ENCODE measurements around the gene PRKCA.

Gene PRKCA

GRCh38 chr17:66789961-66790437 is 487.6 kb downstream of the PRKCA start:
- Histone ChIP-seq H3K27ac (ENCODE audit: low read length) (no peak overlapping the region), H3K4me3 (ENCODE audit: low read length in 2 of 2) (no peak overlapping the region), H3K27me3 (ENCODE audit: control insufficient read depth in 1 of 2, insufficient read depth in 2 of 2, low read length in 2 of 2) (no peaks in the 10 kb centered on the region), H3K9me3 (ENCODE audit: control insufficient read depth in 2 of 2, low read length in 2 of 2) (no peaks in the 10 kb centered on the region), H3K36me3 (ENCODE audit: control insufficient read depth in 2 of 2, insufficient read depth in 2 of 2, low read length in 2 of 2) (peaks cover 29 to 35% of the 10 kb centered on the region in 2 donors), H3K9ac (ENCODE audit: low read length in 2 of 2) (no peak overlapping the region), H3K4me1 (ENCODE audit: control insufficient read depth, insufficient read depth, low read length) (no peaks in the 10 kb centered on the region)

GRCh38 chr17:66790501-66791061 is 488.2 kb downstream of the PRKCA start:
- H3K36me3 ChIP-seq (ENCODE audit: control insufficient read depth in 2 of 2, insufficient read depth in 2 of 2, low read length in 2 of 2): peaks cover 32 to 38% of the 10 kb centered on the region in 2 donors
- no peak overlapping the region for H3K4me3 ChIP-seq (ENCODE audit: low read length in 2 of 2)
- H3K9ac ChIP-seq (ENCODE audit: low read length in 2 of 2): no peak overlapping the region
- no peaks in the 10 kb centered on the region for H3K27me3 ChIP-seq (ENCODE audit: control insufficient read depth in 1 of 2, insufficient read depth in 2 of 2, low read length in 2 of 2)
- no peak overlapping the region for H3K27ac ChIP-seq (ENCODE audit: low read length)
- no peaks in the 10 kb centered on the region for H3K4me1 ChIP-seq (ENCODE audit: control insufficient read depth, insufficient read depth, low read length)
- no peaks in the 10 kb centered on the region for H3K9me3 ChIP-seq (ENCODE audit: control insufficient read depth in 2 of 2, low read length in 2 of 2)

DNA sequence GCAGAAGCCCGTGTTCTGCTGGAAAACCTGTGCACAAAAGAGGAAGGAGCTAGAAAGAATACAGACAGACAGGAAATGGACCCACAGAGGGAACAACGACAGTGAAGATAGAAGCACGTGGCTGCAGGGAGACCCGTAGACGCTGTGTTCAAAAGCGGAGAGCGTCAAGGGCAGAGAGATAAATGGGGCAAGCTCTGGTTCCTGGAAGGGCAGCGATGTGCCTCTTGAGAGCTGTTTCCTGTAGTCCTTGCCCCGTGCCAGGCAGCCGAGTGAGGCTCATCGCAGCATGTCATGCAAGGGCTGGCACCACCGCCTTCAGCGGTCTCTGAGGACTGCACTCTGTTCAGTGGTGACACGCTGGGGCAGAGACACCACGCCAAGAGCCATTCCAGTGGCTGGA is 488.9 kb downstream of the PRKCA start:
- H3K4me1 ChIP-seq (ENCODE audit: control insufficient read depth, insufficient read depth, low read length): no peaks in the 10 kb centered on the region
- H3K27me3 ChIP-seq (ENCODE audit: control insufficient read depth in 1 of 2, insufficient read depth in 2 of 2, low read length in 2 of 2): no peaks in the 10 kb centered on the region
- H3K36me3 ChIP-seq (ENCODE audit: control insufficient read depth in 2 of 2, insufficient read depth in 2 of 2, low read length in 2 of 2): peaks cover 32 to 39% of the 10 kb centered on the region in 2 donors
- H3K9me3 ChIP-seq (ENCODE audit: control insufficient read depth in 2 of 2, low read length in 2 of 2): no peaks in the 10 kb centered on the region
- H3K27ac ChIP-seq (ENCODE audit: low read length): no peak overlapping the region
- H3K4me3 ChIP-seq (ENCODE audit: low read length in 2 of 2): no peak overlapping the region
- H3K9ac ChIP-seq (ENCODE audit: low read length in 2 of 2): no peak overlapping the region

DNA sequence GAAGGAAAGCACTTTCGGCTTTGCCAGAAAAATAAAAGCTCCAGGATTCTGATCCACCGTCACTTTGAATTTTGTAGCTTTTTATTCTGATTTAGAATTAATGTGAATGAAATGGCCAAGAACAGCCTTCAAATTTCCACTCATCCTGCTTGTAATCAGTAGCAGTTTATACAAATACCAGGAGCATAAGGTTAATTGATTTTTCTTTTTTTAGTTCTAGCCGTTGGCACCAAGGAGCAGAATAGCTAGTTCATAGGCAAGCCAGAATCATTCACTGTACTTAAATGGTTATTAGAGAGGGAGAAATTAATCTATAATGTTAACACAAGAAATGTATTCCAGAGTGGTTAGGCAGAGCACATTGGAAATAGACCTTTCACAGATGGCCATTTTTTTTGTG is 491.4 kb downstream of the PRKCA start:
- Histone ChIP-seq H3K9me3 (ENCODE audit: control insufficient read depth in 2 of 2, low read length in 2 of 2) (no peaks in the 10 kb centered on the region), H3K4me3 (ENCODE audit: low read length in 2 of 2) (no peak overlapping the region), H3K36me3 (ENCODE audit: control insufficient read depth in 2 of 2, insufficient read depth in 2 of 2, low read length in 2 of 2) (peaks cover 21 to 32% of the 10 kb centered on the region in 2 donors), H3K27me3 (ENCODE audit: control insufficient read depth in 1 of 2, insufficient read depth in 2 of 2, low read length in 2 of 2) (no peaks in the 10 kb centered on the region), H3K4me1 (ENCODE audit: control insufficient read depth, insufficient read depth, low read length) (no peaks in the 10 kb centered on the region), H3K27ac (ENCODE audit: low read length) (no peak overlapping the region), H3K9ac (ENCODE audit: low read length in 2 of 2) (no peak overlapping the region)

DNA sequence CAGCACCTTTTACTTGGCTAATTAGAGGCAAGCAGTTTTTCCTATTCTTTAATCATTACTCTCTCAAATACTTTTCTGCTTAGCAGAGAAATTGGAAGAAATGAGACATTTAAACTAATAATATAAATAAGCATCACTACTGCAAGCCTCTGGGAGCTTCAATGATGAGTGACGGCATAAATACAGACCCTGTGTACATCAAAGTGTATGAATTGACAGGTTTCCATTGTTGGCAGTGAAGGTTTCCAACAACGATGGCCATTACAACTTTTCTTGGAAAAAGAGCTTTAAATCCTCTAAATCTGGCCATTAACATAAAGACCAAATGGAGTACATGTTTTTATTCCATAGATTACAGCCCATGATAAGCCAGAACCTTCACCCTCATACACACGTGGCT is 493.1 kb downstream of the PRKCA start:
- Histone ChIP-seq H3K27me3 (ENCODE audit: control insufficient read depth in 1 of 2, insufficient read depth in 2 of 2, low read length in 2 of 2) (no peaks in the 10 kb centered on the region), H3K27ac (ENCODE audit: low read length) (no peak overlapping the region), H3K4me1 (ENCODE audit: control insufficient read depth, insufficient read depth, low read length) (no peaks in the 10 kb centered on the region), H3K36me3 (ENCODE audit: control insufficient read depth in 2 of 2, insufficient read depth in 2 of 2, low read length in 2 of 2) (peaks cover 11 to 22% of the 10 kb centered on the region in 2 donors), H3K9ac (ENCODE audit: low read length in 2 of 2) (no peak overlapping the region), H3K9me3 (ENCODE audit: control insufficient read depth in 2 of 2, low read length in 2 of 2) (no peaks in the 10 kb centered on the region), H3K4me3 (ENCODE audit: low read length in 2 of 2) (no peak overlapping the region)

DNA sequence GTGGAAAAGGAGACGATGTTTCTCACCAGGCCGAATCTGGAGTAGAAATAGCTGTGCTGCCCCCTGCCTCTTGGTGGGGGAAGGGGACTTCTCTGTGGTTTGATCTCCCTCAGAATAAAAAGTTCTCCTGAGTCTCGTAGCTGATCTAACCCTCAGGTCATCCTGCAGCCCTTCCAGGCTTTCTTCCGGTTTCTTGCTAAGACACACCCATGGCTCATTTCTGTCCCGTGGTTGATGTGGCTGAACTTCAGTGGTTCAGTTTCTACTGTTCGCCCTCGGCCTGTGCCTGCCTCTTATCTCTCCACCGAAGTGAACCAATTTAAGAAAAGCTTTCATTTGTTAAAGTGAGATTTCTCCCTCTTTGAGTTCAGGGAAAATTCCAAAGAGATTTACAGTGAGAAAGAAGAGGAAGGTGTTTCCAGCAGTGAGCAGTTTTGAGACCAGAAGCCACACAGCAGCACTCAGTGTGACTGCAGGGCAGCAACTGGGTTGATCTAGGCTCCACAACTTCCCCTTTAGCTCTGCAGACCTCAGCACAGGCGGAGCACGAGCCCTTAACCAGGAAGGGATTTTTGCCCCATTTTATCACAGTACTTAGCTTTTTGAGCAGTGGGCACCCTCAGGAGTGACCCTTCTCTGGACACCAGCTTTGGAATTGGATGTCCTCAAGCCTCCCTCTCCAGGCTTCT is 497.6 kb downstream of the PRKCA start:
- H3K4me1 ChIP-seq (ENCODE audit: control insufficient read depth, insufficient read depth, low read length): no peaks in the 10 kb centered on the region
- H3K27ac ChIP-seq (ENCODE audit: low read length): no peak overlapping the region
- H3K4me3 ChIP-seq (ENCODE audit: low read length in 2 of 2): no peak overlapping the region
- H3K36me3 ChIP-seq (ENCODE audit: control insufficient read depth in 2 of 2, insufficient read depth in 2 of 2, low read length in 2 of 2): peaks cover 2 to 12% of the 10 kb centered on the region in 2 donors
- no peaks in the 10 kb centered on the region for H3K27me3 ChIP-seq (ENCODE audit: control insufficient read depth in 1 of 2, insufficient read depth in 2 of 2, low read length in 2 of 2)
- no peaks in the 10 kb centered on the region for H3K9me3 ChIP-seq (ENCODE audit: control insufficient read depth in 2 of 2, low read length in 2 of 2)
- no peak overlapping the region for H3K9ac ChIP-seq (ENCODE audit: low read length in 2 of 2)

GRCh38 chr17:66803474-66803951 is 501.1 kb downstream of the PRKCA start:
- no peak overlapping the region for H3K27ac ChIP-seq (ENCODE audit: low read length)
- H3K36me3 ChIP-seq (ENCODE audit: control insufficient read depth in 2 of 2, insufficient read depth in 2 of 2, low read length in 2 of 2): peaks cover 2 to 5% of the 10 kb centered on the region in 2 donors
- no peak overlapping the region for H3K4me3 ChIP-seq (ENCODE audit: low read length in 2 of 2)
- H3K4me1 ChIP-seq (ENCODE audit: control insufficient read depth, insufficient read depth, low read length): no peaks in the 10 kb centered on the region
- H3K27me3 ChIP-seq (ENCODE audit: control insufficient read depth in 1 of 2, insufficient read depth in 2 of 2, low read length in 2 of 2): no peaks in the 10 kb centered on the region
- H3K9ac ChIP-seq (ENCODE audit: low read length in 2 of 2): no peak overlapping the region
- H3K9me3 ChIP-seq (ENCODE audit: control insufficient read depth in 2 of 2, low read length in 2 of 2): no peaks in the 10 kb centered on the region

DNA sequence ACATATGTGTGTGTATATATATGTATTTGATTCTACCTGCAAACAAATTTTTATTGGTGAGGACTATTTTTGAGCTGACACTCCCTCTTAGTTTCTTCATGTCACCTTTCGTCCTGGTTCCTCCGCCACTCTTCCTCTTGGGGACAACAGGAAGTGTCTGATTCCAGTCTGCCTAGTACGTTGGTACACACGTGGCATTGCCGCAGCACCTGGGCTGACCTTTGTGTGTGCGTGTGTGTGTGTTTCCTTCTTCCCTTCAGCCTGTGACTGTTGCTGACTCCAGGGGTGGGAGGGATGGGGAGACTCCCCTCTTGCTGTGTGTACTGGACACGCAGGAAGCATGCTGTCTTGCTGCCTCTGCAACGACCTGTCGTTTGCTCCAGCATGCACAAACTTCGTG is 503.2 kb downstream of the PRKCA start:
- Histone ChIP-seq H3K9ac (ENCODE audit: low read length in 2 of 2) (no peak overlapping the region), H3K27me3 (ENCODE audit: control insufficient read depth in 1 of 2, insufficient read depth in 2 of 2, low read length in 2 of 2) (no peaks in the 10 kb centered on the region), H3K4me1 (ENCODE audit: control insufficient read depth, insufficient read depth, low read length) (no peaks in the 10 kb centered on the region), H3K4me3 (ENCODE audit: low read length in 2 of 2) (no peak overlapping the region), H3K36me3 (ENCODE audit: control insufficient read depth in 2 of 2, insufficient read depth in 2 of 2, low read length in 2 of 2) (peaks cover 3 to 5% of the 10 kb centered on the region in 2 donors), H3K9me3 (ENCODE audit: control insufficient read depth in 2 of 2, low read length in 2 of 2) (no peaks in the 10 kb centered on the region), H3K27ac (ENCODE audit: low read length) (no peak overlapping the region)

- H3K4me3 ChIP-seq (ENCODE audit: low read length in 2 of 2): no peak overlapping the region
- no peak overlapping the region for H3K27ac ChIP-seq (ENCODE audit: low read length)
- H3K4me1 ChIP-seq (ENCODE audit: control insufficient read depth, insufficient read depth, low read length): no peaks in the 10 kb centered on the region
- no peak overlapping the region for H3K9ac ChIP-seq (ENCODE audit: low read length in 2 of 2)
- no peaks in the 10 kb centered on the region for H3K27me3 ChIP-seq (ENCODE audit: control insufficient read depth in 1 of 2, insufficient read depth in 2 of 2, low read length in 2 of 2)
- peaks cover 2 to 5% of the 10 kb centered on the region in 2 donors for H3K36me3 ChIP-seq (ENCODE audit: control insufficient read depth in 2 of 2, insufficient read depth in 2 of 2, low read length in 2 of 2)
- H3K9me3 ChIP-seq (ENCODE audit: control insufficient read depth in 2 of 2, low read length in 2 of 2): no peaks in the 10 kb centered on the region
Measured at GRCh38 chr17:66807182-66807581, 504.8 kb downstream of the PRKCA start.

GRCh38 chr17:66809408-66809807 is 507.0 kb downstream of the PRKCA start:
- H3K36me3 ChIP-seq (ENCODE audit: control insufficient read depth in 2 of 2, insufficient read depth in 2 of 2, low read length in 2 of 2): peaks cover 2 to 5% of the 10 kb centered on the region in 2 donors
- no peaks in the 10 kb centered on the region for H3K27me3 ChIP-seq (ENCODE audit: control insufficient read depth in 1 of 2, insufficient read depth in 2 of 2, low read length in 2 of 2)
- no peak overlapping the region for H3K27ac ChIP-seq (ENCODE audit: low read length)
- H3K4me1 ChIP-seq (ENCODE audit: control insufficient read depth, insufficient read depth, low read length): no peaks in the 10 kb centered on the region
- no peaks in the 10 kb centered on the region for H3K9me3 ChIP-seq (ENCODE audit: control insufficient read depth in 2 of 2, low read length in 2 of 2)
- no peak overlapping the region for H3K4me3 ChIP-seq (ENCODE audit: low read length in 2 of 2)
- H3K9ac ChIP-seq (ENCODE audit: low read length in 2 of 2): no peak overlapping the region
